Measurements from ENCODE around the gene TAF1C.

The TAF1C gene

DNA sequence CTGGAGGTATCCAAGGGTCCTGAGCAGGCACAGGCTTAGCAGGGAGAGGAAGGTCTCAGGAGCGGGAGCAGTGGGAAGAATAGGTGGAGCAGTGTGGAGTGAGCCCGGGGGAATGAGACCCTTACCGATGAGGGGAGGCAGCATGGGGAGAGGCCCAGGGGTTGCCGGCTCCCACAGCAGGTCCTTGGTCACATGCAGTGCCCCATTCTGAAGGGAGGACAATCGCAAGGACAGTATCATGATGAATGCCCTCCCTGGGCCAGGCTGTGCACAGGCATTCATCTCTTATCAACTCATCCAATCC, 3.3 kb downstream of the TAF1C start:
- intact Hi-C loops (cut with micrococcal nuclease): no loop called here
- Mint-ChIP-seq H3K9me3 (no peaks in the 10 kb centered on the region), H3K4me3 (no peak overlapping the region), H3K27me3 (no peaks in the 10 kb centered on the region), H3K4me1 (ENCODE audit: low read depth) (peaks cover 25% of the 10 kb centered on the region), H3K36me3 (ENCODE audit: low read depth) (peaks cover 76% of the 10 kb centered on the region), H3K27ac (no peak overlapping the region)

DNA sequence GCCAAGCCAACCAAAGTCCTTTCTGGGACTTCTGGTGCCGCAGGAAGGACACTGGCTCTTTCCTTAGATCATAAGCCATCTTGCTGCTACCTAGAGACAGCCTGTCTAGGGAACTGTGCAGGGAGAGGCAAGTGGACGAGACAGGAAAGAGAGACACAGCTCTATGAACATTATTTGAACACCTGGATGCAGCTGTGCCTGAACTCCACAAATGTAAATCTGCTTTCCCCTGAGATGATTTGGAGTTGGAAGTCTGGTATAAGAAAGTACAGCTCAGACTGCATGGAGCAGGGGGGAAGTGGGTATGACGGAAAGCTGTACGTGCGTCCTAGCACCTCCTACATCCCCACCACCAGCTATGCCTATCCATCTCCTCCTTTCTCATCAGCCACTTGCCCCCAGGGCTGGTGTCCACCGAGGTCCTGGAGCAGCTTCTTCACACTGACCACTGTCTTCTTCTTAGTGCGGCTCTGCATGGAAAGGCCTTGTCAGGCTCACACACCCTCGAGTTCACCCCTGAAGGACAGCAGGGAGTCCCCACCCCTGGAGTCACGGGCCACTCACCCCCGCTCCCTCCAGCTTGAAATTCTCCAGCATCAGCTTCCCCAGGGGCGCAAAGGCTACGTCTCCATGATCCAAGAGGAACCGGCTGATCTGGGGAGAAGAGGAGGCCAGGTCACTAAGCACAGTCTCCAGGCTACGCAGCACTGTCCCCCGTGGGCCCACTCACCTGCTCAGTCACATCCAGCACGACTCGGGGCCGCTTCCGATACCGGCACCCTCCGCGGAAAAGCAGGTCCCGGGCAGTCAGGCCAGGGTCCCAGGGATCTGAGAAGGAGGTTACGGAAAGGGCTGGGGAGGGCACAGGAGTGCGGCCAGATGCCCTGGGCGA, 3.9 kb downstream of the TAF1C start:
- no peak overlapping the region for H3K27ac Mint-ChIP-seq
- no peaks in the 10 kb centered on the region for H3K27me3 Mint-ChIP-seq
- peaks cover 25% of the 10 kb centered on the region for H3K4me1 Mint-ChIP-seq (ENCODE audit: low read depth)
- peaks cover 82% of the 10 kb centered on the region for H3K36me3 Mint-ChIP-seq (ENCODE audit: low read depth)
- intact Hi-C loops (cut with micrococcal nuclease): no loop called here
- no peaks in the 10 kb centered on the region for H3K9me3 Mint-ChIP-seq
- no peak overlapping the region for H3K4me3 Mint-ChIP-seq

DNA sequence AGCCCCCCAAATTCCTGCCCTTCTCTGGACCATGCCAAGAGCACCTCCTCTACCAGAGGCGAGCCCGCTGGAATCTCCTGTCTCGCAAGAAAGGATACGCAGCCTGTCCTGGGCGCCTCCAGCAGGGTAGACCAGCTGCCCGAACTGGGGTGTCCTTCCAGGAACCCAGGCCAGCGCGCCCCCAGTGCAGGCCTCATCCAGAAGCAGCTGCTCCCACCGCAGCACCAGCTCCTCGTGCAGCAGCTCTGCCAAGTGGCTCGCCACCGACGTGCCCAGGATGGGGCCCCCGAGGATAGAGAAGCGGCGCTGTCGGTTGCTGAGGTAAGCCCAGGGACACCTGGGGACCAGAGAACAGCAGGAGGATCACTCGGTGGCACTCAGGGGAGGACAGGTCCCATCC, 4.8 kb downstream of the TAF1C start:
- no peaks in the 10 kb centered on the region for H3K9me3 Mint-ChIP-seq
- no peak overlapping the region for H3K27ac Mint-ChIP-seq
- H3K36me3 Mint-ChIP-seq (ENCODE audit: low read depth): peaks cover 88% of the 10 kb centered on the region
- intact Hi-C loops (cut with micrococcal nuclease): no loop called here
- H3K4me1 Mint-ChIP-seq (ENCODE audit: low read depth): peaks cover 27% of the 10 kb centered on the region
- no peaks in the 10 kb centered on the region for H3K27me3 Mint-ChIP-seq
- no peak overlapping the region for H3K4me3 Mint-ChIP-seq

DNA sequence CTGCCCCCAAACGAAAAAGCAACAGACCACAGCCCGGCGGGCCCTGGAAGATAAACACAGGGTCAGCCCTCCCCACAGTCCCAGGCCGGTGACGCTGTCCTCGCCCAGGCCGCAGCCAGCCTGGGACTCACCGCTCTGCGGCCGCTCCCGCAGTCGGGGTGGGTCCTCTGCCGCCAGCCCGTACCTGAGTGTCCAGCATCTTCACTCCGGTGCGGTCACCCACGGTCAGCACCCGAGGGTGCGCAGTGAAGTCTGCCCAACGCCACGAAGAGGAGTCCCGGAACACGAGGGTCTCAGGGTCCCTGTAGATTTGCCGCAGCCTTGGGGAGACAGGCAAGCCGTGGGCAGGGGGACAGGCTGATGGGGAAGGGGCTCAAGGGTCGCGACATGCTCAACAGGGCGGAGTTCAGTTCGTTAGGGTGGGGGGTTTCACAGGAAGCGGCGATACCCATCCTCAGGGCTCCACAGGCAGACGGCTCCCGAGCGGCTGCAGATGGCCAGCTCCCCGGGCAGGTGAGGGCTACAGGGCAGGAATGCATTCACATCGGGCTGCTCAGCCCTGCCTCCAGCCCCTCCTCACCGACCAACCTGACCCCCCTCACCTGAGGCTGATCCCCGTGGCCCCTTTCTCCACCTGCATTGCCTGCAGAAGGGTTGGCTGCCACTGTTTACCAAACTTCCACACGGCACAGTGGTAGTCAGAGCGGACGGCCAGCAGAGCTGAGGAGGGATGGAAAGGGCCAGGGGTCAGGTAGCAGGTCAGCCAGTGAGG, 5.5 kb downstream of the TAF1C start:
- Mint-ChIP-seq H3K36me3 (ENCODE audit: low read depth) (peaks cover 82% of the 10 kb centered on the region), H3K9me3 (no peaks in the 10 kb centered on the region), H3K4me1 (ENCODE audit: low read depth) (peaks cover 30% of the 10 kb centered on the region)

GRCh38 chr16:84180519-84181140, 6.2 kb downstream of the TAF1C start:
- intact Hi-C loops (cut with micrococcal nuclease): no loop called here
- H3K27ac Mint-ChIP-seq: no peak overlapping the region
- H3K36me3 Mint-ChIP-seq (ENCODE audit: low read depth): peaks cover 82% of the 10 kb centered on the region
- H3K4me3 Mint-ChIP-seq: no peak overlapping the region
- H3K9me3 Mint-ChIP-seq: no peaks in the 10 kb centered on the region
- H3K4me1 Mint-ChIP-seq (ENCODE audit: low read depth): peaks cover 31% of the 10 kb centered on the region
- no peaks in the 10 kb centered on the region for H3K27me3 Mint-ChIP-seq

More for the DNA sequence above, 5.5 kb downstream of the TAF1C start:
- intact Hi-C loops (cut with micrococcal nuclease): no loop called here
- Mint-ChIP-seq H3K4me3 (no peak overlapping the region), H3K27ac (no peak overlapping the region), H3K27me3 (no peaks in the 10 kb centered on the region)

GRCh38 chr16:84179612-84180320, 7.1 kb downstream of the TAF1C start:
- intact Hi-C loops (cut with micrococcal nuclease): loop anchor here (10.0 kb wide), 1 partner anchor 115 kb away; no protein-coding TSS in a partner anchor
- peaks cover 75% of the 10 kb centered on the region for H3K36me3 Mint-ChIP-seq (ENCODE audit: low read depth)

DNA sequence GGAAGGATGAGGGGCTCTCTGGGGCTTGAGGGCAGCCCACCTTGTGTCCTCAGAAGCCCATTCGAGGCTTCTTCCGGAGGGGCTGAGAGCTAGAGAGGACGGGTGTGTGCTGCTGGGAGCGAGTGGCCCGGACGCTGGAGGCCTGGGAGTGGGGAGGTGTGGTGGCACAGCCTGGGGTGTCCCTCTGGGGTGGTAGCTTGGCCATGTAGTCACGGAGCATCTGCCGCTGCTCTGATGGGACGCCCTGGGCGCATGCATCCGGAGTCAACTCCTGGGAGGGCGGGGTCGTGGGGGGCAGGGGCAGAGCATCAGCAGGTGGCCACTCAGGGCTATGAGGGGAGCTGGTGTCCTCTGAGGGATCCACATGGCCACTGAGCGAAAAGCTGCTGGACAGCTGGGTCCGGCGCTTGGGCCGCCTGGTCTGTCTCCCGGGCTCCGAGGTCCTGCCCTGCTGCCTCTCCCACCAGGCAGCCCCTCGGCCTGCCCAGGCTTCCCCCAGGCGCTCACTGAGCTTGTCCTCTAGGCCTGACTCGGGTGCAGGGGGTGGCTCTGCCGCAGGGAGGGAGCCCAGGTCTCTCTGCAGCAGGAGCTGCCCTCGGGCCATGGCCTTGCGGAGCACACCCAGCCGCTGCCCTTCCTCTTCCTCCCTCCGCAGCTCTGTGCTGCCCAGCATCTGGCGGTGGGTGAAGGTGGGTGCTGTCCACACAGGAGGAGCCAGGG, 7.8 kb downstream of the TAF1C start:
- no peaks in the 10 kb centered on the region for H3K9me3 Mint-ChIP-seq
- H3K27ac Mint-ChIP-seq: no peak overlapping the region
- H3K4me3 Mint-ChIP-seq: no peak overlapping the region
- intact Hi-C loops (cut with micrococcal nuclease): loop anchor here (10.0 kb wide), 1 partner anchor 114 kb away; no protein-coding TSS in a partner anchor
- peaks cover 68% of the 10 kb centered on the region for H3K36me3 Mint-ChIP-seq (ENCODE audit: low read depth)
- no peaks in the 10 kb centered on the region for H3K27me3 Mint-ChIP-seq
- H3K4me1 Mint-ChIP-seq (ENCODE audit: low read depth): peaks cover 25% of the 10 kb centered on the region

More at GRCh38 chr16:84179612-84180320, 7.1 kb downstream of the TAF1C start:
- Mint-ChIP-seq H3K4me3 (no peak overlapping the region), H3K27me3 (no peaks in the 10 kb centered on the region), H3K27ac (no peak overlapping the region), H3K4me1 (ENCODE audit: low read depth) (peaks cover 30% of the 10 kb centered on the region), H3K9me3 (no peaks in the 10 kb centered on the region)

GRCh38 chr16:84178146-84178765, 8.6 kb downstream of the TAF1C start:
- peaks cover 25% of the 10 kb centered on the region for H3K4me1 Mint-ChIP-seq (ENCODE audit: low read depth)
- H3K36me3 Mint-ChIP-seq (ENCODE audit: low read depth): peaks cover 60% of the 10 kb centered on the region
- H3K27me3 Mint-ChIP-seq: peaks cover under 1% of the 10 kb centered on the region
- H3K4me3 Mint-ChIP-seq: no peak overlapping the region
- intact Hi-C loops (cut with micrococcal nuclease): loop anchor here (10.0 kb wide), 1 partner anchor 113 kb away; no protein-coding TSS in a partner anchor
- H3K9me3 Mint-ChIP-seq: no peaks in the 10 kb centered on the region
- no peak overlapping the region for H3K27ac Mint-ChIP-seq

GRCh38 chr16:84177741-84178073, 9.2 kb downstream of the TAF1C start:
- intact Hi-C loops (cut with micrococcal nuclease): loop anchor here (10.0 kb wide), 1 partner anchor 113 kb away; no protein-coding TSS in a partner anchor
- peaks cover 25% of the 10 kb centered on the region for H3K4me1 Mint-ChIP-seq (ENCODE audit: low read depth)
- H3K27me3 Mint-ChIP-seq: peaks cover 6% of the 10 kb centered on the region
- peaks cover 54% of the 10 kb centered on the region for H3K36me3 Mint-ChIP-seq (ENCODE audit: low read depth)
- no peaks in the 10 kb centered on the region for H3K9me3 Mint-ChIP-seq
- H3K4me3 Mint-ChIP-seq: no peak overlapping the region
- no peak overlapping the region for H3K27ac Mint-ChIP-seq

GRCh38 chr16:84176192-84177053, 10.4 kb downstream of the TAF1C start:
- Mint-ChIP-seq H3K27me3 (peaks cover 7% of the 10 kb centered on the region), H3K4me3 (no peak overlapping the region), H3K36me3 (ENCODE audit: low read depth) (peaks cover 42% of the 10 kb centered on the region), H3K9me3 (no peaks in the 10 kb centered on the region), H3K4me1 (ENCODE audit: low read depth) (peaks cover 25% of the 10 kb centered on the region), H3K27ac (peak overlapping the region; percentile 68)
- intact Hi-C loops (cut with micrococcal nuclease): loop anchor here (10.0 kb wide), 1 partner anchor 112 kb away; no protein-coding TSS in a partner anchor

DNA sequence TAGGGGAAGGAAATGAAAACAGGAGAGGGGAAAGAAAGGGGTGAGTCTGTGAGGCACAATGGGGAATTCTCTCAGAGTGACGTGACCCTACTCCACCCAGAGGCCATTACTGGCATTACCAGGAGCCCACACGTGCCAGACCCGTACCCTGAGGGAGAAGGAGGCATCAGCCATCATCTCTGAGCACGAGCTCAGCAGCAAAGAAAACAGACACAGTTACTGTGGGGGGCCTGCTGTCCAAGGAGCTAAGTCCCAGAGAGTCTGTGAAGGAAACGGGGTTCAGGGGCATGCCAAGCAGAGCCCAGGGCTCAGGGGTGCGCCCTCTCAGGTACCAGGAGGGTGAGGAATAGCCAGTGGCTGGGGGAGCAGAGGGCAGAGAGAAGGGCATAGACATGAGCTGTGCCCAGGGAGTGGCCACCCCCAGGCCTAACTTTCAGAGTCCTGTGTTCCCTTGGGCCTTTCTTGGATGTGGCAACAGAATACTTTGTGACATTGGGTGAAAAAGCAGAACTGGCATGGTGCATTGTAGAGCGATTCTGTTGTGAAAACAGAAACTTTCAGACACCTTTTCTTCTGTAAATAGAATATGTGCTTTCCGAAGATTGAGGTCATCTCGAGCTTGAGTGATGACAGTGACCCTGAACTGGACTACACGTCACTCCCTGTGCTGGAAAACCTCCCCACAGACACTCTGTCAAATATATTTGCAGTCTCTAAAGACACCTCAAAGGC, 11.3 kb downstream of the TAF1C start:
- H3K4me3 Mint-ChIP-seq: no peak overlapping the region

More for the DNA sequence above, 11.3 kb downstream of the TAF1C start:
- peaks cover 33% of the 10 kb centered on the region for H3K36me3 Mint-ChIP-seq (ENCODE audit: low read depth)
- peaks cover 25% of the 10 kb centered on the region for H3K4me1 Mint-ChIP-seq (ENCODE audit: low read depth)
- peaks cover 7% of the 10 kb centered on the region for H3K27me3 Mint-ChIP-seq
- H3K9me3 Mint-ChIP-seq: no peaks in the 10 kb centered on the region
- H3K27ac Mint-ChIP-seq: peak overlapping the region; percentile 68
- intact Hi-C loops (cut with micrococcal nuclease): loop anchor here (10.0 kb wide), 1 partner anchor 111 kb away; no protein-coding TSS in a partner anchor
